GM23248 (cell line): ENCODE measurements around the gene SYK. TPM values are rescaled to one million over a fixed set of nuclear protein-coding genes. Genes with fewer than 3 reads are reported as not detected.
"Not testable (repeated sequence)": the region's sequence is repeated elsewhere in the genome, so short reads cannot be mapped to it uniquely, and the experiment has no call there.

ENCODE experiments used
- DNase-seq: peaks from one replicate; pipeline ENCODE4 v3.0.0-alpha.2; 2015
- H2AFZ ChIP-seq: fragments of 200-600 bp; sonication (generic); 2 replicates; pipeline ENCODE4 v1.6.1; 2016; ENCODE audit warnings: antibody characterized with exemption
- H3F3A ChIP-seq: fragments of 200-600 bp; sonication (generic); 2 replicates; pipeline ENCODE4 v1.6.1; 2016; ENCODE audit warnings: mild to moderate bottlenecking, antibody characterized with exemption, mixed run types; ENCODE audit not compliant: insufficient read depth
- H3K27ac ChIP-seq: fragments of 200-600 bp; sonication (generic); 2 replicates; pipeline ENCODE4 v1.5.1; 2016; ENCODE audit warnings: mild to moderate bottlenecking
- H3K27me3 ChIP-seq: fragments of 200-600 bp; sonication (generic); replicated peaks from 2 replicates; pipeline ENCODE4 v1.6.1; 2016; ENCODE audit warnings: mild to moderate bottlenecking; ENCODE audit not compliant: insufficient read depth
- H3K36me3 ChIP-seq: fragments of 200-600 bp; sonication (generic); 2 replicates; pipeline ENCODE4 v1.6.1; 2016; ENCODE audit warnings: low read depth, mild to moderate bottlenecking
- H3K4me1 ChIP-seq: fragments of 200-600 bp; sonication (generic); 2 replicates; pipeline ENCODE4 v1.6.1; 2016; ENCODE audit warnings: mild to moderate bottlenecking; ENCODE audit not compliant: insufficient read depth
- H3K4me2 ChIP-seq: fragments of 200-600 bp; sonication (generic); one replicate; pipeline ENCODE4 v1.6.1; 2016; ENCODE audit warnings: mild to moderate bottlenecking; ENCODE audit not compliant: unreplicated experiment
- H3K4me3 ChIP-seq: fragments of 200-600 bp; sonication (generic); 2 replicates; pipeline ENCODE4 v1.5.1; 2016; ENCODE audit warnings: mild to moderate bottlenecking
- H3K79me2 ChIP-seq: fragments of 200-600 bp; sonication (generic); 2 replicates; pipeline ENCODE4 v1.6.1; 2016; ENCODE audit warnings: mild to moderate bottlenecking; ENCODE audit not compliant: insufficient read depth
- H3K9ac ChIP-seq: fragments of 200-600 bp; sonication (generic); 2 replicates; pipeline ENCODE4 v1.6.1; 2016; ENCODE audit warnings: mild to moderate bottlenecking
- H3K9me2 ChIP-seq: fragments of 200-600 bp; sonication (generic); 2 replicates; pipeline ENCODE4 v1.6.1; 2016; ENCODE audit warnings: mixed run types, mild to moderate bottlenecking, moderate library complexity; ENCODE audit not compliant: insufficient read depth
- H3K9me3 ChIP-seq: fragments of 200-600 bp; sonication (generic); one replicate; pipeline ENCODE4 v1.6.1; 2017; ENCODE audit warnings: low read depth
- H4K20me1 ChIP-seq: fragments of 200-600 bp; sonication (generic); 2 replicates; pipeline ENCODE4 v1.6.0; 2016; ENCODE audit not compliant: insufficient read depth
- EZH2 ChIP-seq: fragments of 200-600 bp; sonication (generic); IDR thresholded peaks from 2 replicates; pipeline ENCODE4 v1.6.1; 2018; ENCODE audit warnings: antibody characterized with exemption, mild to moderate bottlenecking; ENCODE audit not compliant: insufficient read depth, poor library complexity, severe bottlenecking
- EZH2phosphoT487 ChIP-seq: fragments of 200-600 bp; sonication (generic); IDR thresholded peaks from 2 replicates; pipeline ENCODE4 v1.6.1; 2018; ENCODE audit warnings: antibody characterized with exemption, moderate library complexity, mild to moderate bottlenecking, low read depth; ENCODE audit not compliant: insufficient read depth
- WGBS, 2 experiments: methylation state at CpG; one replicate each; pipeline ENCODE4 v1.1.6; 2015 to 2017; ENCODE audit warnings: low lambda C conversion rate in 2 of 2, low coverage in 1 of 2; ENCODE audit errors: missing lambda C conversion rate in 2 of 2; 5-methylcytosine and 5-hydroxymethylcytosine counted together
- in situ Hi-C: fragments of 300-500 bp; cut with MboI; formaldehyde crosslinking; loops from 2 replicates; pipeline ENCODE4 v1.15.0; 2020
- polyA plus RNA-seq: library from polyadenylated mRNA; unstranded; fragments of >200 nt; fragmentation: Nextera tagmentation; extraction: Ambion mirVana; gene quantifications from 2 replicates; pipeline ENCODE4 v1.2.1, GENCODE V29; 2016
- total RNA-seq: library from RNA; depleted of rRNA; stranded (reverse); fragments of >200 nt; shearing (Covaris generic); gene quantifications from 2 replicates; pipeline ENCODE4 v1.2.3, GENCODE V29; 2014

SYK gene
- total and polyA plus RNA-seq, 2 experiments from 2014 or later = not detected

- in situ Hi-C loops = no loop called here
- no peak overlapping the region for H2AFZ ChIP-seq
- H3K4me3 ChIP-seq = no peak overlapping the region
- no peaks in the 10 kb centered on the region for H3K9me2 ChIP-seq
- no peak overlapping the region for H3K27ac ChIP-seq
- DNase-seq = no peak
- TF ChIP-seq EZH2 (no peak), EZH2phosphoT487 (no peak)
- no peaks in the 10 kb centered on the region for H4K20me1 ChIP-seq
- 46 to 53% methylated on average over 4 of the region's 4 CpGs for WGBS, 2 experiments
- H3K9ac ChIP-seq = no peak overlapping the region
- H3K79me2 ChIP-seq = no peaks in the 10 kb centered on the region
- no peaks in the 10 kb centered on the region for H3K9me3 ChIP-seq
- no peaks in the 10 kb centered on the region for H3K4me1 ChIP-seq
- no peaks in the 10 kb centered on the region; the same call in 1 of the 2 replicates for H3K27me3 ChIP-seq
- H3K4me2 ChIP-seq = no peak overlapping the region
- no peaks in the 10 kb centered on the region for H3K36me3 ChIP-seq
- no peaks in the 10 kb centered on the region for H3F3A ChIP-seq
These were observed 14.3 kb downstream of the SYK start for GRCh38 chr9:90815944-90816357.

GRCh38 chr9:90816690-90817089 is 15.1 kb downstream of the SYK start:
- H3F3A ChIP-seq = no peaks in the 10 kb centered on the region
- no peaks in the 10 kb centered on the region for H3K4me1 ChIP-seq
- no peaks in the 10 kb centered on the region; the same call in 1 of the 2 replicates for H3K27me3 ChIP-seq
- H3K4me2 ChIP-seq = no peak overlapping the region
- no peak overlapping the region for H3K4me3 ChIP-seq
- DNase-seq = no peak
- H3K9me2 ChIP-seq = no peaks in the 10 kb centered on the region
- no peaks in the 10 kb centered on the region for H3K36me3 ChIP-seq
- no peak overlapping the region for H2AFZ ChIP-seq
- H4K20me1 ChIP-seq = no peaks in the 10 kb centered on the region
- in situ Hi-C loops = no loop called here
- H3K9ac ChIP-seq = no peak overlapping the region
- 36 to 48% methylated on average over 2 of the region's 2 CpGs for WGBS, 2 experiments
- no peaks in the 10 kb centered on the region for H3K9me3 ChIP-seq
- H3K79me2 ChIP-seq = no peaks in the 10 kb centered on the region
- TF ChIP-seq EZH2 = no peak
- no peak for TF ChIP-seq EZH2phosphoT487
- H3K27ac ChIP-seq = no peak overlapping the region

- Histone ChIP-seq H3K9ac (no peak overlapping the region), H3F3A (no peaks in the 10 kb centered on the region), H3K4me1 (no peaks in the 10 kb centered on the region), H3K27ac (no peak overlapping the region), H2AFZ (no peak overlapping the region), H3K9me3 (no peaks in the 10 kb centered on the region), H4K20me1 (no peaks in the 10 kb centered on the region), H3K36me3 (no peaks in the 10 kb centered on the region), H3K79me2 (no peaks in the 10 kb centered on the region), H3K27me3 (no peaks in the 10 kb centered on the region; the same call in 1 of the 2 replicates), H3K4me3 (no peak overlapping the region), H3K9me2 (no peaks in the 10 kb centered on the region), H3K4me2 (no peak overlapping the region)
- in situ Hi-C loops = no loop called here
- DNase-seq = no peak
- TF ChIP-seq EZH2 (no peak), EZH2phosphoT487 (no peak)
- WGBS, 2 experiments = 28 to 30% methylated on average over 6 of the region's 6 CpGs
These were observed 16.7 kb downstream of the SYK start for GRCh38 chr9:90818279-90818678.

- in situ Hi-C loops = not testable (repeated sequence)
- 13 to 16% methylated on average over 4 of the region's 4 CpGs for WGBS, 2 experiments
These were observed 18.8 kb downstream of the SYK start for GRCh38 chr9:90820406-90820805.

GRCh38 chr9:90821236-90821635 is 19.6 kb downstream of the SYK start:
- H3K27me3 ChIP-seq, DNase-seq, in situ Hi-C loops, H3K4me2 ChIP-seq, H2AFZ ChIP-seq, H3F3A ChIP-seq, H3K9me3 ChIP-seq, H3K36me3 ChIP-seq, H3K9me2 ChIP-seq, H3K9ac ChIP-seq, H3K4me3 ChIP-seq, H4K20me1 ChIP-seq, H3K27ac ChIP-seq, H3K4me1 ChIP-seq, H3K79me2 ChIP-seq: not testable (repeated sequence)
- WGBS, 2 experiments = 14 to 25% methylated on average over 1 of the region's 1 CpG

More at GRCh38 chr9:90820406-90820805, 18.8 kb downstream of the SYK start:
- H3K27me3 ChIP-seq, H3K36me3 ChIP-seq, H3K79me2 ChIP-seq, H3F3A ChIP-seq, H3K4me1 ChIP-seq, H3K9me3 ChIP-seq, H3K4me3 ChIP-seq, H2AFZ ChIP-seq, H3K9ac ChIP-seq, H3K27ac ChIP-seq, H4K20me1 ChIP-seq, H3K9me2 ChIP-seq, H3K4me2 ChIP-seq, DNase-seq: not testable (repeated sequence)
